ENCODE results near the gene BCKDHB. TPM values are rescaled to one million over a fixed set of nuclear protein-coding genes. Genes with fewer than 3 reads are reported as not detected.

BCKDHB gene
- total RNA-seq, 1 experiment from 2014 or later: 24.3 TPM

- TF ChIP-seq ATF6 (CRISPR knock-in tag; IDR thresholded peaks at IDR 0.05): no peak
- TF ChIP-seq FOXJ3 (CRISPR knock-in tag; IDR thresholded peaks at IDR 0.05; ENCODE audit: borderline replicate concordance): no peak
- no peak for TF ChIP-seq E2F5 (CRISPR knock-in tag; IDR thresholded peaks at IDR 0.05)
These were observed 152.6 kb downstream of the BCKDHB start (continued) for GRCh38 chr6:80259118-80259517.

- DNase-seq (ENCODE audit: low spot score) (no peak), ATAC-seq (no peak)
- Mint-ChIP-seq H3K4me1 (no peaks in the 10 kb centered on the region), H3K9me3 (no peaks in the 10 kb centered on the region), H3K4me3 (no peak overlapping the region), H3K27ac (no peak overlapping the region), H3K27me3 (ENCODE audit: low read depth) (no peaks in the 10 kb centered on the region; the same call in 1 of the 2 replicates), H3K36me3 (no peaks in the 10 kb centered on the region)
- ChIA-PET CTCF (no interaction called here), POLR2A (no interaction called here)
- TF ChIP-seq TP53 (CRISPR knock-in tag; IDR thresholded peaks at IDR 0.05) (no peak), E2F4 (CRISPR knock-in tag; IDR thresholded peaks at IDR 0.05; ENCODE audit: borderline replicate concordance, low read depth) (no peak), HMGA2 (CRISPR knock-in tag; IDR thresholded peaks at IDR 0.05) (no peak), PRRX2 (CRISPR knock-in tag; IDR thresholded peaks at IDR 0.05) (no peak), NFATC4 (CRISPR knock-in tag; IDR thresholded peaks at IDR 0.05) (no peak), SOX15 (CRISPR knock-in tag; IDR thresholded peaks at IDR 0.05) (no peak)
These were observed 157.1 kb downstream of the BCKDHB start for GRCh38 chr6:80263585-80263984.

- no peak overlapping the region for H3K4me3 Mint-ChIP-seq
- H3K27me3 Mint-ChIP-seq (ENCODE audit: low read depth): no peaks in the 10 kb centered on the region; the same call in 1 of the 2 replicates
- DNase-seq (ENCODE audit: low spot score): no peak
- ChIA-PET POLR2A (no interaction called here), CTCF (no interaction called here)
- H3K27ac Mint-ChIP-seq: no peak overlapping the region
- 0 out of 2 replicates have a peak, but pooled peaks cover 6% of the 10 kb centered on the region for H3K36me3 Mint-ChIP-seq
- ATAC-seq: no peak
- H3K4me1 Mint-ChIP-seq: no peaks in the 10 kb centered on the region
- peaks cover 11% of the 10 kb centered on the region for H3K9me3 Mint-ChIP-seq
- no peak for TF ChIP-seq ZMAT4 (CRISPR knock-in tag; IDR thresholded peaks at IDR 0.05)
- no peak for TF ChIP-seq CREB1 (CRISPR knock-in tag; IDR thresholded peaks at IDR 0.05)
- TF ChIP-seq ESRRA (CRISPR knock-in tag; IDR thresholded peaks at IDR 0.05; ENCODE audit: borderline replicate concordance): no peak
- TF ChIP-seq PRDM15 (CRISPR knock-in tag; IDR thresholded peaks at IDR 0.05): no peak
- no peak for TF ChIP-seq ZNF532 (CRISPR knock-in tag; IDR thresholded peaks at IDR 0.05; ENCODE audit: borderline replicate concordance)
- no peak for TF ChIP-seq FOXK1 (CRISPR knock-in tag; IDR thresholded peaks at IDR 0.05)
- TF ChIP-seq GTF2I (CRISPR knock-in tag; conservative IDR thresholded peaks at IDR 0.05): no peak
- TF ChIP-seq JUN (CRISPR knock-in tag; IDR thresholded peaks at IDR 0.05): no peak
These were observed 162.6 kb downstream of the BCKDHB start for GRCh38 chr6:80268865-80269730.

Measured in WTC11 (cell line).